ENCODE measurements around the gene HSF2. TPM values are rescaled to one million over a fixed set of nuclear protein-coding genes. Genes with fewer than 3 reads are reported as not detected.
A peak's percentile ranks its signal among the peaks of the same experiment; 100 is the strongest.

HSF2 gene
- total RNA-seq, 4 donors from 2014 or later, result 12.4 to 37.2 (median 21.4) TPM

GRCh38 chr6:122471107-122472021 is 71.9 kb downstream of the HSF2 start, which contains the start of gene SERINC1:
SERINC1 (minus strand) TSS chr6:122471807; CDS start chr6:122471737, 70 bp downstream.
- no peaks in the 10 kb centered on the region for H3K27me3 ChIP-seq
- under 1% methylated on average over 40 of the region's 49 CpGs for WGBS
- no peaks in the 10 kb centered on the region for H3K9me3 ChIP-seq
- peaks cover under 1% of the 10 kb centered on the region for H3K36me3 ChIP-seq
- peak within 1 kb of the TSS; percentile 99 for H3K27ac ChIP-seq
- DNase-seq (ENCODE audit: low spot score in 2 of 2), result peak; percentile 97
- TF ChIP-seq CTCF (IDR thresholded peaks at IDR 0.05) (no peak), POLR2AphosphoS5 (IDR thresholded peaks at IDR 0.05) (peak; percentile 84 to 92 (median 87)), EP300 (IDR thresholded peaks at IDR 0.05) (no peak), POLR2A (IDR thresholded peaks at IDR 0.05) (peak; percentile 71 to 93)
- peaks cover 33% of the 10 kb centered on the region for H3K4me1 ChIP-seq
- H3K4me3 ChIP-seq, result peak within 1 kb of the TSS; percentile 81

DNA sequence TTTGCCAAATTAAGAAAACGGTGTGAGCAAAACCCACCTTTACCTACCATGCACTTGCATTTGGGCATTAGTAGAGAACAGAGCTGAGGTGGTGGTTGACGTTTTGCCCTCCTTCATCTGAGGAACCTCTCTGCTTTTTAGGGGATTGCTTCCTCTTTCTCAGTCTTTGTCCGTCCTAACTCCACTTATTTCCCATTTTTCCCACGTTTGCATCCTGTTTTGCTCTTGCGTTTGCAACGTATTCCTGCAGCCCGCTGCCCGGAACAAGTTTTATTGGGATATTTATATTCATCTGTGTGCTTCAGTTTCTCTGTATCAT is 72.5 kb downstream of the HSF2 start:
- Histone ChIP-seq H3K4me1 (peaks cover 30% of the 10 kb centered on the region), H3K9me3 (no peaks in the 10 kb centered on the region), H3K27ac (peak overlapping the region; percentile 99), H3K4me3 (peak overlapping the region; percentile 81), H3K36me3 (no peaks in the 10 kb centered on the region), H3K27me3 (no peaks in the 10 kb centered on the region)
- no peak for DNase-seq (ENCODE audit: low spot score in 2 of 2)
- TF ChIP-seq CTCF (IDR thresholded peaks at IDR 0.05) (no peak), EP300 (IDR thresholded peaks at IDR 0.05) (no peak), POLR2AphosphoS5 (IDR thresholded peaks at IDR 0.05) (no peak), POLR2A (IDR thresholded peaks at IDR 0.05) (no peak)
- 4% methylated on average over 8 of the region's 8 CpGs for WGBS

DNA sequence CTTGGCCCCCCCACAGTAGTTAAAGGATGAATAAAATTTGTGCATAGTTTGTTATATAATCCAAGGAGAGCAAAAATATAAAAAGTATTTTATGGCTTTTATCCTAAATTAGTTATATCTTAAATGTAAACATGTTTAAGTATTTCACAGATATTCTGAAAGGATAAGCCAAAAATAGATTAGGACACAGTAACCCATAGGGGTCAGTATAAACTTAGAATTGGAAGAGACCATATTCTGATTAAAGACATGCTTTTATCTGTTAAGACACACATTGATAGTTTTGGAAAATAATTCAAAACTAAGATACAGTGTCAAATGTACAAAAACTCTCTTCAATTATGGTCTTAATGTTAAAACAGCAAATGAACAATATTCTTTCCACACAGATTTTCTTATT is 76.7 kb downstream of the HSF2 start:
- H3K9me3 ChIP-seq, result no peaks in the 10 kb centered on the region
- H3K27ac ChIP-seq, result no peak overlapping the region
- H3K4me1 ChIP-seq, result peaks cover 7% of the 10 kb centered on the region
- H3K27me3 ChIP-seq, result no peaks in the 10 kb centered on the region
- DNase-seq (ENCODE audit: low spot score in 2 of 2), result no peak
- TF ChIP-seq POLR2AphosphoS5 (IDR thresholded peaks at IDR 0.05), result no peak
- TF ChIP-seq CTCF (IDR thresholded peaks at IDR 0.05), result no peak
- no peak for TF ChIP-seq EP300 (IDR thresholded peaks at IDR 0.05)
- no peak for TF ChIP-seq POLR2A (IDR thresholded peaks at IDR 0.05)
- H3K4me3 ChIP-seq, result no peak overlapping the region
- no peaks in the 10 kb centered on the region for H3K36me3 ChIP-seq

DNA sequence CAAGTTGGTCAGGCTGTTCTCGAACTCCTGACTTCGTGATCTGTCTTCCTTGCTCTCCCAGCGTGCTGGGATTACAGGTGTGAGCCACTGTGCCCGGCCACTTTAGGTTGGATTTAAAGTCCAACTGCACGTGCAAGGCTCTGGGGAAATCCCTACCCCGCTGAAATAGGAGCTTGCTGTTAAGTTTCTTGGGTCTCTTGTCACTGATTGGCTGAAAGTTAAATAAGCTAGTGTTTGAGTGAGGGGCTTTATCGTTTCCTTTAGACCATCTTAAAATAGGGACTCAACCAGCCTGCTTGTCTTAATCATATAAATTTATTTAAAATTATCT is 83.3 kb downstream of the HSF2 start:
- H3K4me3 ChIP-seq, result no peak overlapping the region
- H3K4me1 ChIP-seq, result no peaks in the 10 kb centered on the region
- H3K27ac ChIP-seq, result no peak overlapping the region
- H3K36me3 ChIP-seq, result no peaks in the 10 kb centered on the region
- TF ChIP-seq CTCF (IDR thresholded peaks at IDR 0.05) (no peak), EP300 (IDR thresholded peaks at IDR 0.05) (no peak), POLR2AphosphoS5 (IDR thresholded peaks at IDR 0.05) (no peak), POLR2A (IDR thresholded peaks at IDR 0.05) (no peak)
- DNase-seq (ENCODE audit: low spot score in 2 of 2), result no peak
- H3K27me3 ChIP-seq, result no peaks in the 10 kb centered on the region
- 86% methylated on average over 7 of the region's 7 CpGs for WGBS
- no peaks in the 10 kb centered on the region for H3K9me3 ChIP-seq

Other genes with a start within 250 kb of the HSF2 start
- 100 to 1,000 TPM; 107 to 132 (median 119) TPM for gene SERINC1, start 72.2 kb downstream of the HSF2 start, total RNA-seq
- 10 to 100 TPM in 1 of 4 donors, 1 to 10 TPM in 3; 6.4 to 12.0 (median 8.2) TPM for gene PKIB, start 210.8 kb downstream of the HSF2 start, total RNA-seq